Mononuclear cell (primary cell): Measurements from ENCODE around the gene SMCO2. TPM values are rescaled to one million over a fixed set of nuclear protein-coding genes. Genes with fewer than 3 reads are reported as not detected.

ENCODE experiments used
- H3K27me3 ChIP-seq: 2 replicates; pipeline ENCODE4 v1.6.0; 2011; ENCODE audit warnings: low read length, control low read depth; ENCODE audit not compliant: insufficient read depth
- H3K4me1 ChIP-seq: 2 replicates; pipeline ENCODE4 v1.5.1; 2011; ENCODE audit warnings: mild to moderate bottlenecking, low read length, control low read depth; ENCODE audit not compliant: insufficient read depth
- H3K4me3 ChIP-seq: 2 replicates; pipeline ENCODE4 v1.5.1; 2011; ENCODE audit warnings: mild to moderate bottlenecking, low read length, moderate library complexity
- H3K9me3 ChIP-seq: 2 replicates; pipeline ENCODE4 v1.5.1; 2011; ENCODE audit warnings: low read depth, mild to moderate bottlenecking, control low read depth, low read length
- total RNA-seq: library from RNA; depleted of rRNA; stranded (reverse); fragments of >200 nt; gene quantifications from one replicate; pipeline ENCODE4 v1.2.3, GENCODE V29; 2012

The SMCO2 gene
- total RNA-seq = not detected

DNA sequence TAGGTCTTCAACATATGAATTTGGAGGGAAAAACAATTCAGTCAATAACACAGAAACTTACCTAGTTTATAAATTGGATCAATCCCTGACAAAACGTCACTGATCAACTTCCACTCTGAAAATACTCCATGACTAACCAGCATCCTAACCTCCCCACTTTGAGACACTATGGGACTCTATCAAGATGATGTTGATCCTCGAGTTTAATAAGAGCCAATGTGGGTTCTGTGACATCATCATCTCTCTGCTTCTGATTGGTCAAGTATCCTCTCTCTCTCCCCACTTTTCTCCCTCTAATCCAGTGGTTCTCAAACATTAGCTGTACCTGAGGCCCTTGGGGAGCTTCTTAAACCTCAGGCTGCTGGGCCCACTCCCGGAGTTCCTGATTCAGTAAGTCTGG is at the start of gene SMCO2:
TSS of gene SMCO2 (plus strand) at position 301 of the 400 bp plus-strand sequence. CDS start 23,896 bp downstream, outside the sequence.
- Histone ChIP-seq H3K4me3 (no peak within 1 kb of the TSS), H3K27me3 (no peaks in the 10 kb centered on the region), H3K4me1 (no peaks in the 10 kb centered on the region), H3K9me3 (no peaks in the 10 kb centered on the region)

DNA sequence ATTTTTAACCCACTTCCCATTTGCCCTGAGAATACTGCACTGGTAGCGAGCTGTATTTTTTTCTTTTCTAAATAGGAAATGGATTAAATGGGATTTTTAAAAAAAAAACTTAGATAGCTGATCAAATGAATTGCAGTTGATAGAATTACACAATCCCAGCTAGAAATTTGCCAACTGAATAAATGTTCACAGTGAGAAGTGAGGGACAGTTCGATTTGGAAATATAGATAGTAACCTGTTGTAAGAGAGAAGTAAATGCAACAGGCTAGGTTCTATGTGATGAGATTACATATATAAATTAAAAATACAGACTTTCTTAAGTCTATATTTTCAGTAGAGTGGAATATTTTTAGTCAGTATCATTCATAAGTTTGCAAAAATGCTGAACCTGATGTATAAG is 48.1 kb upstream of the SMCO2 start:
- no peaks in the 10 kb centered on the region for H3K27me3 ChIP-seq
- H3K4me3 ChIP-seq = no peak overlapping the region
- no peaks in the 10 kb centered on the region for H3K9me3 ChIP-seq
- H3K4me1 ChIP-seq = no peaks in the 10 kb centered on the region

DNA sequence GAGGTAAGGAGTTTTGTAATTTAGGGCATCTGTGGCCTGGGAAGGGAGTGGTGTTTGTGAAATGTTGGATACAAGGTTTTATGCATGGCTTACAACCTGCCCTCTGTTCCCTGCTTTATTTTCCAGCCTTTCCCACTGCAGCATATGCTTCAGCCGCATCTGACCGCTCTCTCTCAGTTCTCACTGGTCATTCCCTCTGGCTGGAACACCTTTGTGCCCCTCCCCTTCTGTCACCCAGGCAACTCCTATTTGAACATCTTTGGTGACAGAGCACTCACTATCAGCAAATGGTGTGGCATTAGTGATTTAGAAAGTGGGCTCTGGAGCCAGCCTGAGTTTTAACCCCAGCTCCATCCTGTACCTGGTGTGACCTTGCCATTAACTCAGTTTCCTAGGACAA is 47.5 kb upstream of the SMCO2 start:
- no peaks in the 10 kb centered on the region for H3K27me3 ChIP-seq
- H3K9me3 ChIP-seq = no peaks in the 10 kb centered on the region
- H3K4me3 ChIP-seq = no peak overlapping the region
- no peaks in the 10 kb centered on the region for H3K4me1 ChIP-seq

DNA sequence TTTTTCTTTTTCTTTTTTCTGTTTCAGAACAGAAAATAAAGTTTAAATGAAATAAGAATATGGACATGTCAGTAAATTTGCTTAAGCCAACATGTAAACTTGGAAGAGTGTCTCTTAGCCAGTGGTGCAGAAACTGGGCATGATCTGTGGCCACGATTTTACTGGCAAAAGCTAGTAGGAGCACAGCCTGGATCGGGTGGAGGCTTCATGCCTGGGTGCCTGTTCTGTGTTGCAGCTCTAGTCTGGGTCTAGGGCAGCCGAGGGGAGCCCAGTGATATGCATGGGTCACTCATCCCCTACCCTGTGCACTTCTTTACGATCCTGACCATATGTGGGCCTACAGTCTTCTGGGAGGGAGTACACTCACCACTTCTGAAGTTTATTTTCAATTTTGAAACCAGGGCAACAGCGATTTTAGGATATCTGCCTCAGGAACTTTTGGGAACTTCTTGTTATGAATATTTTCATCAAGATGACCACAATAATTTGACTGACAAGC is 45.6 kb upstream of the SMCO2 start:
- Histone ChIP-seq H3K27me3 (no peaks in the 10 kb centered on the region), H3K4me1 (no peaks in the 10 kb centered on the region), H3K4me3 (no peak overlapping the region), H3K9me3 (no peaks in the 10 kb centered on the region)

DNA sequence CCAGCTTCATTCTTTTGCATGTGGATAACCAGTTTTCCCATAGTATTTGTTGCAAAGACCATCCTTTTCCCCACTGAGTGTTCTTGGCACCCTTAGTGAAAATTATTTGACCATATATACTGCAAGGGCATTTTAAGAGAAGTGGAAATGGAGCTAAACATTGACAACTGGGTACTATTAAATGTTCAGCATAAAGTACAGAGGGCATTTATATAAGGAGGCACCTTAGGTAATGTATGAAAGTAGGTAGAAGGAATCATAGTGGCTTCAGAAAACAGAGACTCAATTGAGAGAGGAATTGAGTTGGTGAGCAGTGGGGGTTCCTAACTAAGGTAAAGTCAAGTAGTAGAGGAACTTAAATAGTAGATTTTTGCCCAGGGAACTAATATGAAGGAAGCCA is 34.5 kb upstream of the SMCO2 start:
- no peaks in the 10 kb centered on the region for H3K27me3 ChIP-seq
- no peaks in the 10 kb centered on the region for H3K9me3 ChIP-seq
- H3K4me1 ChIP-seq = no peaks in the 10 kb centered on the region
- no peak overlapping the region for H3K4me3 ChIP-seq

DNA sequence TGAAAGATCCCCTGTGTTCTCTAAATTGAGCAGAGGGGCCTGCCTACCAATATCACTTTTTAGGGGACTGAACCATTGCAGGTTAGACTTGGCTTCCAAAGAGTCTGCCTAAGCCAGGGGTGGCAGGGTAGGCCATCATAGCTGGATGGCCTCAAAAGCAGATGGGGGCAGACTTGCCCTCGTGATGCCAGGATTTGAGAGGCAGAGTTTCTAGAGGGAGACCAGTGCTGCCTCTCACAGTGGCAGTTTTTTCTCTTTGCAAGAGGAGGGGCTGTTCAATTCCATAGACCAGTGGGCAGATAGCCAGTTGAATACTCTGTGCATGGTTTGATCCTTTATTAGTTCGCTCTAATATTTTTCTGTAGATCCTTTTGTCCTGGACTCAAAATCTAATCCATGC is 23.8 kb upstream of the SMCO2 start:
- H3K27me3 ChIP-seq = no peaks in the 10 kb centered on the region
- no peak overlapping the region for H3K4me3 ChIP-seq
- no peaks in the 10 kb centered on the region for H3K4me1 ChIP-seq
- no peaks in the 10 kb centered on the region for H3K9me3 ChIP-seq

DNA sequence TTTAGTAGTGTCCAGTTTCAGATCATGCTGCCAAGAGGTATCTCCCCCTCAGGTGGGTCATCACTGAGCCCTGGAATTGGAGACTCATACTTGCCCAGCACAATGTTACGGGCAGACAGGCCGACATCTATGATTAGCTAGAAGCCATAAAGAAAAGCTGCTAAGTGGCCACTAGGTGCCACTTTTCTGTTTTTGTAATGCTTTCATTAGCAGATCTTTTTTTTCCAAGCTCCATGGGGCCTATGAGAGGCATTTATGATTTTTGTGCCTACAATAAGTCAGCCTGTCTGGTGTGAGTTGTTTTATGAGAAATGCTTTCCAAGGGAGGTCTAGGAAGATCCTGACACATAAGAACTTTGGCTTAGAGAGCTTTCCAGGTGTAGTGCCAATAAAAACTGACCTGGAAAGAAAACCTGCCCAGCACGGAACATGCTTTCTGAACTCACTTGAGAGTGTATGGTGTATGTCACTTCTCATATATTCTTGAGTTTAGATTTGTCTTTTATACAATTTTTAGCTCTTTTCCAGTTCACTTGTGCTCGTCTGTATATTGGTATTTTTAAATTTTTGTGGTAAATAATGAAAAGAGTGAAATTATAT is 21.8 kb upstream of the SMCO2 start:
- no peaks in the 10 kb centered on the region for H3K9me3 ChIP-seq
- H3K4me3 ChIP-seq = no peak overlapping the region
- no peaks in the 10 kb centered on the region for H3K27me3 ChIP-seq
- no peaks in the 10 kb centered on the region for H3K4me1 ChIP-seq

DNA sequence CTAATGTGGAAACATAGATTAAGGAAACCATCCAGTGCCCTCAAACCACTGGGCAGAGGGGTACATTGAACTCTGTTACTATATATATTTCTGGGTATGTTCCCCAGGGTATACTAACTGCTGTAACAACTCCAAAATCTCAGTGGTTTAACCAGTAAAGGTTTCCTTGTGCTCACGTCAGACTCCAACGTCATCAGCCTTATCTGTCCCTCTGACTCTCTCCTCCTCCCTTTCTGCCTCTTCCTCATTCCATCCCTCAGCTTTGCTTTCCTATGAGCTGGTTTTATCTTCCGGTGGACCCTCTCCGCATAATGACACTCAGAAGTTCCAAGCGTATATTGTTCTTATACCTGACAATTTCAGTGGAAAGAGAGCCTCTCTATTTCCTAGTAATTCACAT is 21.2 kb upstream of the SMCO2 start:
- no peaks in the 10 kb centered on the region for H3K27me3 ChIP-seq
- H3K9me3 ChIP-seq = no peaks in the 10 kb centered on the region
- no peaks in the 10 kb centered on the region for H3K4me1 ChIP-seq
- H3K4me3 ChIP-seq = no peak overlapping the region

DNA sequence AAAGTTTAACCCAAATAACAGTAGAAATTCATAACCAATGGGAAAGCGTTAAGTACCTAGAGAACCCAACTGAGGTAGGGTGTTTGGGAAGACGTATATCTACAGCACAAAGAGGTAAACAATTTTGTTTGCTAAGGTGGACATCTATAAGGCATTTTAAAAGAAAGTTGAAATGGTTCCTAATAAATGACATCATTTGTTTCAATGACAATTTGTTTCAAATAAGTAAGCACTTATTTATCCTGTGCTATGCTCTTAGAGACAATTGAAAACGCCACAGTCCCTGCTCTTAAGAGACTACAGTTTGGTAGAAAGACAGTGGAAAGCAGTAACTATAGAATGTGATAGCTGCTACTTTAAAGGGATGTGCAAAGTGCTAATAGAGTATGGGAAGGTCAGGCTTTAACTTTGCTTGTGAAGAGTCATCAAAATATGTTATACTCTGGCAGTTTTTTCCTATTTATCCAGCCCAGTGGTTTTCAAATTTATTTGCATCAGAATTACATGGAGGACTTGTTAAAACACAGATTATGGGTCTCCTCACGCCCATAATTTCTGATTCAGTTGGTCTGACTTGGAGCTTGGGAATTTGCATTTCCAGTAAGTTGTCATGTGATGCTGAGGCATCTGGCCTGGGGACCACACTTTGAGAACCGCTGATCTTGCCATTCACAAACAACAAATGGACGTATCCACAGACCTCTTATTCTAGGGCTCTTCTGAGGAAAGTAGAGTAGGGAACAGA is 19.6 kb upstream of the SMCO2 start:
- no peak overlapping the region for H3K4me3 ChIP-seq
- H3K27me3 ChIP-seq = no peaks in the 10 kb centered on the region
- H3K9me3 ChIP-seq = no peaks in the 10 kb centered on the region
- H3K4me1 ChIP-seq = peaks cover 15% of the 10 kb centered on the region

DNA sequence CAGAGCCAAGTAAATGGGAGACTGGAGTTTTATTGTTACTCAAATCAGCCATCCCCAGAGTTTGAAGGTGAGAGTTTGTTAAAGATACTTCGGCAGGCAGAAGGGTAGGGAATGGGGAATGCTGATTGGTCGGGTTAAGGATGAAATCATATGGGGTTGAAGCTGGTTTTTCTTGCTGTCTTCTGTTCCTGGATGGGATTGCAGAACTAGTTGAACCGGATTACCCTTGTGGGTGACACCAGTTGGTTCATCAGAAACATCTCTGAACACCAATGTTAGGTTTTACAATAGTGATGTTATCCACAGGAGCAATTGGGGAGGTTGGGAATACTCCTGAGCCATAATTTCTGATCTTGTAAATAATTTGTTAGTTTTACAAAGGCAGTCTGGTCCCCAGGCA is 18.7 kb upstream of the SMCO2 start:
- no peaks in the 10 kb centered on the region for H3K9me3 ChIP-seq
- no peaks in the 10 kb centered on the region for H3K27me3 ChIP-seq
- H3K4me3 ChIP-seq = no peak overlapping the region
- peaks cover 15% of the 10 kb centered on the region for H3K4me1 ChIP-seq

DNA sequence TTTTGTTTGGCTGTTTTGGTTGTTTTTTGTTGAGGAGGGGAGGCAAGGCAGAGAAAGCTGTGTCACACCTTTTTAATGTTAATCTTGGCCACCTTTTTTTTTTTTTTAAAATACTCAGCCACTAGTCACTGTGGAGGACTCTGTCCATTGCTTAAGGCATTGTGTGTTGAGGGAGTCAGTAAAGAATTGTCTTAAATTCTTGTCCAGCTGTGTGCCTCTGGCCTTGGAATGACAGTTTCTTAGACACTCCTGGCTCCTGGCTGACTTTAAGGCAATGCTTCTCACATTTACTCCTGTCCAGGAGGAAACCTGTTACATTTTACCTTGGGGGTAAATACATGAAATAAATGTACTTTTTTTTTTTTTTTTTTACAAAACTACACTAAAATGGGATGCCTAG is 18.1 kb upstream of the SMCO2 start:
- no peak overlapping the region for H3K4me3 ChIP-seq
- peaks cover 15% of the 10 kb centered on the region for H3K4me1 ChIP-seq
- H3K27me3 ChIP-seq = no peaks in the 10 kb centered on the region
- no peaks in the 10 kb centered on the region for H3K9me3 ChIP-seq

DNA sequence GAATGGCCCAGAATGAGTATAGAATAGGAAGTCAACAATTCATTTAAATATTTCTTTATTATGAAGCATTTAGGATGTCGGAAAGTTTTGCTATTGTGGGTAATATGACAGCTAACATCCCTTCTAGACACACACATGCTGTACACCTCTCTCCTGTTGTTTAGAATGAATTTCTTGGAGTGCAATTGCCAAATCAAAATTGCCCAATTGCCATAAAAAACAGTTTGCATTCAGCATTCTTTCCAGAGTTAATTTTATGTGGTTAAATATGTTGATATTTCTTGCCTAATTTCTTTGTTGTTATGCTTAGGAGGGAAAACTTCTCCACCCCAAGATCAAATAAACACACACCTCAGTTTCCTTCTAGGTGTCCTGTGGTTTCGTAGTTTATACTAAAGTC is 16.9 kb upstream of the SMCO2 start:
- H3K9me3 ChIP-seq = no peaks in the 10 kb centered on the region
- no peaks in the 10 kb centered on the region for H3K27me3 ChIP-seq
- no peak overlapping the region for H3K4me3 ChIP-seq
- peaks cover 15% of the 10 kb centered on the region for H3K4me1 ChIP-seq

DNA sequence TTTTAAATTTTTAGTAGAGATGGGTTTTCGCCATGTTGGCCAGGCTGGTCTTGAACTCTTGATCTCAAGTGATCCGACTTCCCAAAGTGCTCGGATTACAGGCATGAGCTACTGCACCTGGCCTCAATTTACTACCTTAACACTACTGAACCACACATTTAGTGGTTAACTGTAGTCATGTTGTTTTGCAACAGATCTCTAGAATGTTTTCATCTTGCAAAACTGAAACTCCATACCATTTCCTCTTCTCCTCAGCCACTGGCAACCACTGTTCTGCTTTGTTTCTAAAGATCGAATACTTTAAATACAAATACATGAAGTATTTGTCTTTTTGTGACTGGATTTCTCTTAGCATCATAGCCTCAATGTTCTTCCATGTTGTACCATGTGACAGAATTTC is 15.4 kb upstream of the SMCO2 start:
- H3K4me3 ChIP-seq = no peak overlapping the region
- H3K9me3 ChIP-seq = no peaks in the 10 kb centered on the region
- no peaks in the 10 kb centered on the region for H3K27me3 ChIP-seq

DNA sequence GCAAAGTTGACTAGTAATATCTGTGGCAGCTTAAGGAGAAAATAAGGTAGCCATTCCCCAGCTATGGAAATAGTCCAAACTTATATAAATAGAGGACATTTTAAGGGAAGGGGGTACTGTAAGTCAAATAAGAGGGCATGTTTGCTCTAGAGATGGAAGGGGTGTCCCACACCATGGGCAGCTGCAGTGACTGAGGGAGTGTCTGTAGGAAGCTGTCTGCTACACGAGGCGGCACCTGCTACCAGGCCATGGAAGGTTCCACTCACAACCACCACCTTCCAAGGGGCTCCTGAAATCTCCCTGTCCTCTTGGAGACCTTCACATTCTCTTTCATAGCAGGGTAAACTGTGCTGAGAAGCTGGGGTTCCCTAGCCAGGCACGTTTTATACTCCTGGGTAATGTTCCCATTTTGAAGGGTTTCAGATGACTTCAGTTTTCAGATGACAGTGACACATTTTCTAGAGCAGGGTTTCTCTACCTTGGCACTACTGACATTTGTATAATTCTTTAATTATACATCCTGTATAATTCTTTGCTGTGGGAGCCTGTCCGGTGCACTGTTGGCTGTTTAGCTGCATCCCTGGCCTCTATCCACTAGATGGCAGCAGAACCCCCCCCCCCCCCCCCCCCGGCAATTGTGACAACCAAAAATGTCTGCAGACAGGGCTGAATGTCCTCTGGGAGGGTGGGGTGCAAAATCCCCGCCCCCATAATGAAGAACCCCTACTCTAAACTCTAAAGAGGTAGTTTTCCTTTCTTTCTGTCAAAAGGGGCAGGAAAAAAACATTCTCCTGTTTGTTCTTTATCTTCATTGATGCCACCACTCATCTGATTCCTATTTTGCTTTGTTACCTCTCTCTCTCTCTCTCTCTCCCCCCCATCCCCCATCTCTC is 11.6 kb upstream of the SMCO2 start:
- H3K9me3 ChIP-seq = no peaks in the 10 kb centered on the region
- peaks cover 31% of the 10 kb centered on the region for H3K4me1 ChIP-seq
- H3K4me3 ChIP-seq = no peak overlapping the region
- H3K27me3 ChIP-seq = no peaks in the 10 kb centered on the region

More for the DNA sequence above, 15.4 kb upstream of the SMCO2 start:
- H3K4me1 ChIP-seq = peaks cover 22% of the 10 kb centered on the region

DNA sequence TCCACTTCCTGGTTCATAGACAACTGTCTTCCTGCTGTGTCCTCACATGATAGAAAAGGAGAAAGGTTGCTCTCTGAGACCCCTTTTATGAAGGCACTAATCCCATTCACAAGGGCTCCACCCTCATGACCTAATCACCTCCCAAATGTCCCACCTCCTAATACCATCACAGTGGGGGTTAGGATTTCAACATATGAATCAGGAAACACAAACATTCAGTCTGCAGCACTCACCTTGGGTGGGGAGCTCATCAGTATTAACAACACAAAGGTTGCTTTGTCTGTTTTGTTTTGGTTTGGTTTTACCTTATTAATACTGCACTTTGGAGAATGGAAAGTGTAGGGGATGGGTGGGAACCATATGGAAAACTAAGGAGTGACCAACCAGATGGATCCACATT is 10.5 kb upstream of the SMCO2 start:
- Histone ChIP-seq H3K9me3 (no peaks in the 10 kb centered on the region), H3K27me3 (no peaks in the 10 kb centered on the region), H3K4me3 (no peak overlapping the region), H3K4me1 (peaks cover 24% of the 10 kb centered on the region)
